Gastrocnemius medialis (tissue), 4 donors: ENCODE results near the gene CHAD.

Experiments
- CTCF ChIP-seq, 5 experiments: fragments of 450-650 bp in 3 of 5; fragments of 200-600 bp in 2 of 5; sonication (generic) in 2 of 5; IDR thresholded peaks in 4 of 5; conservative IDR thresholded peaks in 1 of 5; 1 replicate in 4 of 5; 2 replicates in 1 of 5; pipeline ENCODE4 v1.5.1; 2016 to 2019; ENCODE audit warnings: antibody characterized with exemption in 5 of 5, mild to moderate bottlenecking in 3 of 5, moderate library complexity in 3 of 5
- POLR2A ChIP-seq, 2 donors: fragments of 450-650 bp; IDR thresholded peaks; one replicate each; pipeline ENCODE4 v1.6.1; 2017; ENCODE audit warnings: antibody characterized with exemption in 2 of 2, mild to moderate bottlenecking in 2 of 2, moderate library complexity in 2 of 2

- TF ChIP-seq CTCF (IDR thresholded peaks at IDR 0.05 in 4 of 5, conservative IDR thresholded peaks at IDR 0.05 in 1 of 5) (no peak), POLR2A (IDR thresholded peaks at IDR 0.05) (no peak)
Measured at GRCh38 chr17:50495918-50496317, 27.2 kb upstream of the CHAD start.
